Motor neuron (in vitro differentiated cells): ENCODE data around the gene HAPLN2. TPM values are rescaled to one million over a fixed set of nuclear protein-coding genes. Genes with fewer than 3 reads are reported as not detected.

Experiments used
- ATAC-seq, 8 experiments: fragments of 200-7000 bp; cut with Tn5 transposase; replicated peaks in 6 of 8; 2 replicates each; pipeline ENCODE4 v1.8.0; 2021; ENCODE audit warnings: mild to moderate bottlenecking in 8 of 8, moderate library complexity in 8 of 8
- H3K27ac ChIP-seq, 2 donors: fragments of 250-450 bp; sonication (Bioruptor Pico); 2 replicates each; pipeline ENCODE4 v1.9.0; 2021; ENCODE audit warnings: antibody characterized with exemption in 2 of 2, mild to moderate bottlenecking in 2 of 2, moderate library complexity in 1 of 2
- H3K4me1 ChIP-seq, 2 donors: fragments of 250-450 bp; sonication (Bioruptor Pico); replicated peaks in 1 of 2; 2 replicates each; pipeline ENCODE4 v1.6.1; 2021; ENCODE audit warnings: antibody characterized with exemption in 2 of 2, mild to moderate bottlenecking in 2 of 2, moderate library complexity in 1 of 2
- H3K4me3 ChIP-seq, 5 donors: fragments of 250-450 bp; sonication (Bioruptor Pico); 2 replicates each; pipeline ENCODE4 v1.9.0; 2021; ENCODE audit warnings: antibody characterized with exemption in 5 of 5, mild to moderate bottlenecking in 5 of 5, moderate library complexity in 4 of 5
- WGBS, 10 experiments: fragments of 450-650 bp; shearing (Covaris generic); methylation state at CpG; one replicate each; pipeline ENCODE4 v1.0.0; 2022; 5-methylcytosine and 5-hydroxymethylcytosine counted together
- in situ Hi-C, 9 experiments: fragments of 400-800 bp; cut with MboI; loops; one replicate each; pipeline ENCODE4 v1.15.0; 2021; ENCODE audit warnings: low sequenced_read_pairs in 9 of 9, low pct_unique_long_range_greater_than_20kb in 2 of 9; ENCODE audit not compliant: unreplicated experiment in 9 of 9
- total RNA-seq, 8 experiments: library from RNA; unstranded; fragments of 300-600 nt; gene quantifications; 2 replicates each; pipeline versions ENCODE4 v1.2.3 to v1.2.4, GENCODE V29; 2022

HAPLN2 gene
- total RNA-seq = 1 to 10 TPM in 6 of 8 experiments, under 1 TPM in 1, not detected in 1; 0.46 to 8.7 (median 3.3) TPM

GRCh38 chr1:156618853-156619581, at the start of gene HAPLN2:
TSS of gene HAPLN2 (plus strand) at chr1:156619415. CDS start at chr1:156623491, 4,076 bp downstream.
- Histone ChIP-seq H3K27ac (no peak within 1 kb of the TSS), H3K4me1 (peaks cover 11 to 21% of the 10 kb centered on the region in 2 donors), H3K4me3 (no peak within 1 kb of the TSS)
- peak in 1 of 8 experiments; percentile 42 for ATAC-seq
- WGBS, 10 experiments = 0 to 7% (median 3%) methylated on average over 1 to 7 of the region's 7 CpGs; no CpG with 5 or more reads in 2 of the 10 experiments
- in situ Hi-C loops = loop anchor here in 3 of 9 experiments (25.0 kb wide), 2 partner anchors 182 to 232 kb away; no protein-coding TSS in a partner anchor

DNA sequence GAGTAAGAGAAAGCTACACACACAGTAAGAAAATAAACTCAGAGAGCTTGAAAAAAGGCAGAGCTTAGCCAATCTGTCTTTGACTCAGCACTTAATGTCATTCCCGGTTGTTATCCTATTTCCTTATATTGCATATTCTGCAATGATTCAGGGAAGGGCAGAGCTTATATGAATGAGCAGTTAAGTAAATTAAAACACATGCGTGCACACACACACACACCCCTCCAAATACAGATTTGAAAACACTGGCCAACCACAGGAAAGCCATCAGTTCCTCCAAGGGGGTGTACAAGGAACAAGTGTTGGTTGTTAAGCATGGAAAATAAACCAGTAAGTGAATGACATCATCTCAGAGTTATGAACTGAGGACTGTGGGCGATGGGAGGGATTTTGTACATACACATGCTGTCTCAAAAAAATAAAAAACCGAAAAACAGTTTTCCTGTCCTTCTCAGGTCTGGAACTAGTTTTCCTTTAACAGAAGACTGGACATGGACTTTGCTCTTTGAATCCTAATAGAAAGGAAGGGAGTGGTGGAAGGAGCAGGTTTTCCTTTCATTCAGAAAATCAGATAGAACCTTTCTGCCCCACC, 47.9 kb upstream of the HAPLN2 start:
- Histone ChIP-seq H3K4me1 (peaks cover 0 to 5% of the 10 kb centered on the region in 2 donors), H3K27ac (no peak overlapping the region), H3K4me3 (peak overlapping the region in 1 of 5 donors; percentile 49)
- in situ Hi-C loops = no loop called here
- WGBS, 10 experiments = 0 to 61% (median 45%) methylated on average over 2 to 4 of the region's 4 CpGs
- peak in 3 of 8 experiments; percentile 75 to 83 (median 78) for ATAC-seq

DNA sequence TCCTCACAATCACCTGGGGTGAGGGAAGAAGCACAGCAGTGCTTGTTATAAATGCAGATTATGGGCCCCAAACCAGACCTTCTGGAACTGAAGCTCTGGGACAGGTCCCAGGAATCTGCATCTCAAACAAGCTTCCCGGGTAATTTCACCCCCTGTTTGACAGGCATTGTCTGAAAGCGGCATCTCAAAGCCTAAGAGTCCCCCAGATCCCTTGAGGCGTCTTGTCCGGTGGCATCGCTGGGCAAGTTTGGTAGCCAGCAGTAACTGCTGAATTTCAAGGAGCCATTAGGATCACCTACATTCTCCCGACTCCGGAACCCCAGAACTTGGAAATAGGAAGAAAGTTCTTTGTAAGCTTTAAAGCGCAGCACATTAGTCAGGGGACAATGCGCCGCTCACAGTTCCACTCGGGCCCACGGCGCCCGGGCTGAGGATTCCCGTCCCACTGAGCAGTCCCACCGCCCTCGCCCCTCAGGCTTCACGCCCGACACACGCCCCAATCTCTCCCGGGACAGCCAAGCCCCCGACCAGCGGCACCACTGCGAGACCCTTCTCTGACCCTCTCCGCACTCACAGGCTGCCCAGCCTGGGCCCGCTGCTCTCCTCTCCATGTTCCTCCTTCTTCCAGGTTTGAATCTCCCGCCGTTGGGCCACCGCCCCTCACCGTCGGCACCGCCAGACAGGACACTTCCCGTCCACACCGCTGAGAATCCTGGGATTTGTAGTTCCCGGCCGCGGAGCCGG, 47.1 kb upstream of the HAPLN2 start, which contains the start of gene IQGAP3:
IQGAP3 (minus strand) TSS at position 647 of the 744 bp plus-strand sequence; CDS start at position 611, 36 bp downstream.
- 0 to 4% (median 0%) methylated on average over 1 to 32 of the region's 38 CpGs; no CpG with 5 or more reads in 1 of the 10 experiments for WGBS, 10 experiments
- ATAC-seq = peak; percentile 77 to 99 (median 98)
- peaks cover 0 to 5% of the 10 kb centered on the region in 2 donors for H3K4me1 ChIP-seq
- in situ Hi-C loops = no loop called here
- H3K27ac ChIP-seq = no peak within 1 kb of the TSS
- peak within 1 kb of the TSS; percentile 23 to 49 (median 30) for H3K4me3 ChIP-seq

DNA sequence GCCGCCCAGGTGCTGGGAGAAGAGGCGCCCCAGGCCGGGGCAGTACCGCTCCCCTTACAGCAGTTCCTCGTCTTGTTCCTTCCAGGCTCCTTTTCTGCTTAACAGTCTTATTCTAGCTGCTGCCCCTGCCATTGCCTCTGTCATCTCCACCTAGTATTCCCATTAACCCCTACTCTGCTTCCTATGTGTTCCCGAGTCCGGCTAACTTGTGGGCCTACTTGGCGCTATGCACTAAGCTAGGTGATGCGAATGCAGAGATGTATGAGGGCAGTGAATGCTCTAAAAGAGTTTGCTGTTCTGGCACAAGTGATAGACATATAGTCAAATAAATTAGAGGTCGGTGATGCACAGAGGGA, 46.6 kb upstream of the HAPLN2 start:
- in situ Hi-C loops = no loop called here
- no peak overlapping the region for H3K27ac ChIP-seq
- ATAC-seq = peak in 1 of 8 experiments; percentile 3
- H3K4me3 ChIP-seq = peak overlapping the region; percentile 23 to 49 (median 30)
- peaks cover 3 to 7% of the 10 kb centered on the region in 2 donors for H3K4me1 ChIP-seq
- 23 to 100% (median 42%) methylated on average over 1 to 10 of the region's 10 CpGs; no CpG with 5 or more reads in 3 of the 10 experiments for WGBS, 10 experiments

DNA sequence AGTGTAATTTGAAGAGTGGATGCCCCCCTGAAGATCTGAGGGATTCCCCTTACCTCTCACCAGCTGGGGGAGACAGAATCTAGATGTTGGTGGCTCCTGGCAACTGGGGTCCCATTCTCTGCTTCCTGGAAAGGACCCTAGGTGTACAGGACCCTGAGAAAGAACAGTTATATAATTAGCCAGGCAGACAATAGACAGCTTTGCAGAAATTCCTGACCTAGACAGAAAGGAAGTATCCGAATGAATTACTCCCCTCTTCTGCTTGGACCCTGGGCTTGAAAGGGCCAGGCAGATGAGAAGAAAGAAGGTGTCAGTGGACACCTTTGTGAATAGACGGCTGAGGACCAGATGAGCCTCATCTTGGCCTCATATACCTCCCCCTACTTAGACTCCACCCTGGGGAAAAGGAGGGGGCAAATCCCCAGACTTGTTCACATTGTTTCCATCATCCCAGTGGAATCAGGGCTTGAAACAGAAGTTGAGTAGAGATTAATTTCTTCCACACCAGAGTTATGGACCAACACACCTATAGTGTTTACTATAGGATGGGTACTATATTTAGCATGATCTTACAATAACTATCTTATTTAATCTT, 45.1 kb upstream of the HAPLN2 start:
- WGBS, 10 experiments = 20 to 83% (median 66%) methylated on average over 1 to 2 of the region's 2 CpGs; no CpG with 5 or more reads in 3 of the 10 experiments
- no peak for ATAC-seq
- peaks cover 14 to 17% of the 10 kb centered on the region in 2 donors for H3K4me1 ChIP-seq
- H3K4me3 ChIP-seq = no peak overlapping the region
- in situ Hi-C loops = no loop called here
- no peak overlapping the region for H3K27ac ChIP-seq

- Histone ChIP-seq H3K27ac (peak overlapping the region; percentile 43 to 75), H3K4me1 (peaks cover 12 to 14% of the 10 kb centered on the region in 2 donors), H3K4me3 (no peak overlapping the region)
- in situ Hi-C loops = no loop called here
- 56 to 100% (median 78%) methylated on average over 1 to 3 of the region's 3 CpGs; no CpG with 5 or more reads in 4 of the 10 experiments for WGBS, 10 experiments
- peak in 5 of 8 experiments; percentile 44 to 59 (median 55) for ATAC-seq
Measured at GRCh38 chr1:156577550-156577949, 41.7 kb upstream of the HAPLN2 start.

GRCh38 chr1:156578055-156578454, 41.2 kb upstream of the HAPLN2 start:
- peaks cover 12 to 14% of the 10 kb centered on the region in 2 donors for H3K4me1 ChIP-seq
- no peak overlapping the region for H3K4me3 ChIP-seq
- in situ Hi-C loops = no loop called here
- peak overlapping the region; percentile 43 to 75 for H3K27ac ChIP-seq
- peak in 5 of 8 experiments; percentile 60 to 90 (median 84) for ATAC-seq
- 17 to 67% (median 40%) methylated on average over 1 to 4 of the region's 7 CpGs; no CpG with 5 or more reads in 6 of the 10 experiments for WGBS, 10 experiments

DNA sequence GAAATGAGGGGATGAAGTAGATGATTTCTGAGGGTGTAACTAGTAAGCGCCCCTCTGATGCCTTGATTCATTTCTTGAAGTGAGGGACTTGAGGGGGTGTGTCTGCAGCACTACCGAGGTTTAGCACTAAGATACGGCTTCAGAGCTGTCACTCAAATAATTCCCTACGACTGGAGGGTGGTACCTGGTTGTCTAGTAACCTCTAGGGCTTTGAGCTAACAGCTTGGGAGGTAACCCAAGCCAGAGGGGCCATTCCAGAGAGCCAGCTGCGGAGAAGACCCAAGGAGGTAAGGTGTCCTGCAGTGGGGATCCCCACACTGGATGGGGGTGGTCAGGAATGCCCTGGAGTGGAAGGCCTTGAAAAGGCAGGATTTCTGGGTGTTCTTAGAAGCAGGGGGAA, 39.7 kb upstream of the HAPLN2 start, which contains the start of gene TTC24:
TTC24 (plus strand) TSS at position 252 of the 400 bp plus-strand sequence. CDS start 1,642 bp downstream, outside the sequence.
- 20 to 89% (median 68%) methylated on average over 1 to 4 of the region's 5 CpGs; no CpG with 5 or more reads in 1 of the 10 experiments for WGBS, 10 experiments
- in situ Hi-C loops = no loop called here
- no peak for ATAC-seq
- H3K4me1 ChIP-seq = peaks cover 12 to 16% of the 10 kb centered on the region in 2 donors
- no peak within 1 kb of the TSS for H3K4me3 ChIP-seq
- H3K27ac ChIP-seq = peak within 1 kb of the TSS; percentile 32 to 60

GRCh38 chr1:156581661-156582387, 37.4 kb upstream of the HAPLN2 start:
- Histone ChIP-seq H3K4me1 (peaks cover 12 to 16% of the 10 kb centered on the region in 2 donors), H3K27ac (no peak overlapping the region), H3K4me3 (no peak overlapping the region)
- peak in 1 of 8 experiments; percentile 33 for ATAC-seq
- WGBS, 10 experiments = 53 to 100% (median 86%) methylated on average over 1 to 14 of the region's 21 CpGs; no CpG with 5 or more reads in 4 of the 10 experiments
- in situ Hi-C loops = no loop called here

GRCh38 chr1:156582388-156583017, 36.7 kb upstream of the HAPLN2 start:
- in situ Hi-C loops = no loop called here
- 52 to 100% (median 85%) methylated on average over 1 to 6 of the region's 9 CpGs; no CpG with 5 or more reads in 6 of the 10 experiments for WGBS, 10 experiments
- H3K4me3 ChIP-seq = no peak overlapping the region
- ATAC-seq = peak in 1 of 8 experiments; percentile 23
- peaks cover 11 to 15% of the 10 kb centered on the region in 2 donors for H3K4me1 ChIP-seq
- H3K27ac ChIP-seq = no peak overlapping the region

GRCh38 chr1:156583821-156584622, 35.2 kb upstream of the HAPLN2 start:
- Histone ChIP-seq H3K27ac (no peak overlapping the region), H3K4me3 (no peak overlapping the region), H3K4me1 (peaks cover 0 to 2% of the 10 kb centered on the region in 2 donors)
- in situ Hi-C loops = no loop called here
- ATAC-seq = peak; percentile 56 to 81 (median 68)
- 0 to 47% (median 27%) methylated on average over 4 to 12 of the region's 20 CpGs; no CpG with 5 or more reads in 2 of the 10 experiments for WGBS, 10 experiments
